Ovary (tissue), 3 donors: ENCODE results near the gene LRRN4CL.

Experiments
- CTCF ChIP-seq, 3 donors: fragments of 450-650 bp in 2 of 3; fragments of 200-600 bp in 1 of 3; IDR thresholded peaks; one replicate each; pipeline versions ENCODE4 v1.5.1 to v1.8.0; 2016 to 2022; ENCODE audit warnings: antibody characterized with exemption in 3 of 3, mild to moderate bottlenecking in 1 of 3
- EP300 ChIP-seq: sonication (generic); formaldehyde crosslinking; IDR thresholded peaks from one replicate; pipeline ENCODE4 v1.6.1; 2017; ENCODE audit warnings: antibody characterized with exemption
- donor health status: DM: no; HTN: no; CAD: no.

DNA sequence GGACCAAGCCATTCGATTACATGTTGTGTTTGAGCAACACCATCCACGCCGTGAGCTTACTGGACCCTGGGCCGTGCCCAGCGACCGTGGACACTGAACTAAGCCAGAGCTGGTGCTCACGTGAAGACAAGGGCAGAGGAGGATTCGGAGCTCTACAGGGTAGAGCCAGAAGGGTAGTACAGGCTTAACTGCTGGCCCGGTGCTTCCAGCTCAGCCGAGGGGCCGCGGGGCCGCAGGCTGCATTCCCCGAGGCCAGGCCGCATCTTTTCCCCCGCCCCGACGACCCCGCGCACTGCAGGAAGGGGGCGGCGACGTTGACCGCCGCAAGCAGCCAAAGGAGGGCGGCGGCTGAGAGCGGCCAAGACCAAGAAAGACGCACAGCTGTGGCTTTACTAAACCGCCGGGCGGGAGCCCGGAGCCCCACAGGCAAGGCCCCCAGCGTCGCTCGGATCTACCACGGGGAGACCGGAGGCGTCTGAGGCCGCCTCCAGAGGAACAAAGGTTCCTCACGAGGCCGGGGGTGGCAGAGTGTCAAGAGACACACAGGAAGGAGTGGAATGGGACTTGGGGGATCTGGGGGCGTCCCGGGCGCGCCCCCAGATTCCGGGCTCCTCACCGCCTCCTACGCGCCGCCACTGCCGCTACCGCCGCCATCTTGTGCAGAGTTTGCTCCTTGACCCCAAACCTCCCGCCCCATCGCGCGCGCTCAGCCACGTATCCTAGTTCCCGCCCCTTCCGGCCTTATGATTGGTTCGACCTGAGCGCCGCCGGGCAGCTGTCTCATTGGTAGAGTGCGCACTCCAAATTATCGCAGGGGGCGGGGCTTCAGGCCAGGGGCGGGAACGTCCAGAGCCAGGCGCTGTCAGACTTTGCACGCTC lies 43.1 kb downstream of the LRRN4CL start, which contains the start of gene GANAB:
- TF ChIP-seq CTCF (IDR thresholded peaks at IDR 0.05) (no peak), EP300 (no peak)
